IgD-negative memory B cell (primary cell): Measurements from ENCODE around the gene TAS2R16. TPM values are rescaled to one million over a fixed set of nuclear protein-coding genes. Genes with fewer than 3 reads are reported as not detected.

Experiments used
- H3K27ac Mint-ChIP-seq, 3 donors: one replicate each; pipeline ENCODE4 v1.8.0; 2020 to 2022; ENCODE audit warnings: mild to moderate bottlenecking in 3 of 3, mixed read lengths in 3 of 3, moderate library complexity in 1 of 3
- H3K27me3 Mint-ChIP-seq: one replicate; pipeline ENCODE4 v1.8.0; 2021; ENCODE audit warnings: mixed read lengths
- H3K36me3 Mint-ChIP-seq: one replicate; pipeline ENCODE4 v1.8.0; 2020; ENCODE audit warnings: mild to moderate bottlenecking, mixed read lengths
- H3K4me1 Mint-ChIP-seq, 3 donors: one replicate each; pipeline ENCODE4 v1.8.0; 2020 to 2022; ENCODE audit warnings: mixed read lengths in 3 of 3, mild to moderate bottlenecking in 1 of 3
- H3K4me3 Mint-ChIP-seq, 4 donors: one replicate each; pipeline ENCODE4 v1.8.0; 2020 to 2022; ENCODE audit warnings: mild to moderate bottlenecking in 4 of 4, mixed read lengths in 4 of 4, moderate library complexity in 3 of 4
- H3K9me3 Mint-ChIP-seq, 3 donors: one replicate each; pipeline ENCODE4 v1.8.0; 2020 to 2021; ENCODE audit warnings: mixed read lengths in 3 of 3, mild to moderate bottlenecking in 1 of 3
- polyA plus RNA-seq: library from polyadenylated mRNA; unstranded; fragments of 300-500 nt; fragmentation: Illumina TruSeq; gene quantifications from one replicate; pipeline ENCODE4 v1.2.3, GENCODE V29; 2021

The TAS2R16 gene, protein sequence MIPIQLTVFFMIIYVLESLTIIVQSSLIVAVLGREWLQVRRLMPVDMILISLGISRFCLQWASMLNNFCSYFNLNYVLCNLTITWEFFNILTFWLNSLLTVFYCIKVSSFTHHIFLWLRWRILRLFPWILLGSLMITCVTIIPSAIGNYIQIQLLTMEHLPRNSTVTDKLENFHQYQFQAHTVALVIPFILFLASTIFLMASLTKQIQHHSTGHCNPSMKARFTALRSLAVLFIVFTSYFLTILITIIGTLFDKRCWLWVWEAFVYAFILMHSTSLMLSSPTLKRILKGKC
- polyA plus RNA-seq = not detected

DNA sequence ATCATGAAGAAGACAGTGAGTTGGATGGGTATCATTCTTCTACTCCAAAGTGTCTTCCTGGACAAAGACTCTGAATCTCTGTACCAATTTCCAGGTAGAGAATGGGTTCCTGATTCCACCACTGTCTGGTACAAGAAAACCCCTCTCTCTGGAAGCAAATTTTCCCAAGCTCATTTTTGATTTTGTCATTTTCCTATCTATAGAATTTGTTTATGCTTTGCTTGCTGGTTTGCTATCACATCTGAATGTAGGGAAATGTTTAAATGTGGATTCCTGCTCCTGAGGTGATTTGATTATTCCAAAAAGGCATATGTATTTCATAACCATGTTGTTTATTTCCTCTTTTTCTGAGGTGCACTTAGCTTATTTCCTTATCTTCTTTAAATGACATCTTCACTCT, at the start of gene TAS2R16:
TSS of gene TAS2R16 (minus strand) at position 101 of the 400 bp plus-strand sequence. CDS start at position 35, 66 bp downstream.
- Mint-ChIP-seq H3K9me3 (peaks cover 0 to 5% (median 4%) of the 10 kb centered on the region in 3 donors), H3K27me3 (no peaks in the 10 kb centered on the region), H3K4me1 (no peaks in the 10 kb centered on the region), H3K27ac (no peak within 1 kb of the TSS), H3K4me3 (no peak within 1 kb of the TSS), H3K36me3 (no peaks in the 10 kb centered on the region)

GRCh38 chr7:123043642-123044041, 48.1 kb upstream of the TAS2R16 start:
- peaks cover 1% of the 10 kb centered on the region for H3K36me3 Mint-ChIP-seq
- H3K27me3 Mint-ChIP-seq = no peaks in the 10 kb centered on the region
- no peak overlapping the region for H3K27ac Mint-ChIP-seq
- peaks cover 2 to 14% (median 2%) of the 10 kb centered on the region in 3 donors for H3K9me3 Mint-ChIP-seq
- no peak overlapping the region for H3K4me3 Mint-ChIP-seq
- no peaks in the 10 kb centered on the region for H3K4me1 Mint-ChIP-seq

GRCh38 chr7:123041101-123041500, 45.6 kb upstream of the TAS2R16 start:
- Mint-ChIP-seq H3K27ac (no peak overlapping the region), H3K4me3 (no peak overlapping the region), H3K36me3 (peaks cover 1% of the 10 kb centered on the region), H3K27me3 (no peaks in the 10 kb centered on the region), H3K9me3 (peaks cover 2 to 5% (median 4%) of the 10 kb centered on the region in 3 donors), H3K4me1 (no peaks in the 10 kb centered on the region)

GRCh38 chr7:123039269-123039668, 43.8 kb upstream of the TAS2R16 start:
- H3K27ac Mint-ChIP-seq = no peak overlapping the region
- no peak overlapping the region for H3K4me3 Mint-ChIP-seq
- peaks cover 2 to 5% (median 4%) of the 10 kb centered on the region in 3 donors for H3K9me3 Mint-ChIP-seq
- H3K4me1 Mint-ChIP-seq = no peaks in the 10 kb centered on the region
- H3K36me3 Mint-ChIP-seq = peaks cover 1% of the 10 kb centered on the region
- no peaks in the 10 kb centered on the region for H3K27me3 Mint-ChIP-seq

DNA sequence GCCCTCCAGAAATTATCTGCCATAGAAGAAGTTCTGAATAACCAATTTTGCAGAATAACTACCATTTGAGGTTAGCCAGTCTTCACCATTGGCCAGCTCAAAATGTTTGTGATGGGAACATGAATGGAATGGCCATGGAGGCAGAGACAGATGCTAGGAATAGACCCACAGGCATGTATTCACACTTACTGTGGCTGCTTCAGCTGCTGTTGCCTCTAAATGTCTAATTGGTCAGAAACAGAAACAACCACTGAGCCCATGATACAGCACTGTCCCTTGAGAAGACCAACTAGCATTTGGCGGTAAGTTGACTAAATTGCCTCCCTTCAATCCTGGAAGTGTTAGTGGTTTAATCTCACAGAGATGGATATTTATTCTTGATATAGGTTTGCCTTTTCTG, 38.6 kb upstream of the TAS2R16 start:
- H3K9me3 Mint-ChIP-seq = peaks cover 0 to 23% (median 7%) of the 10 kb centered on the region in 3 donors
- H3K27me3 Mint-ChIP-seq = no peaks in the 10 kb centered on the region
- no peaks in the 10 kb centered on the region for H3K36me3 Mint-ChIP-seq

GRCh38 chr7:123030631-123031030, 35.1 kb upstream of the TAS2R16 start:
- H3K4me1 Mint-ChIP-seq = no peaks in the 10 kb centered on the region
- H3K4me3 Mint-ChIP-seq = no peak overlapping the region
- H3K9me3 Mint-ChIP-seq = peaks cover 0 to 25% (median 5%) of the 10 kb centered on the region in 3 donors
- H3K27me3 Mint-ChIP-seq = no peaks in the 10 kb centered on the region
- H3K36me3 Mint-ChIP-seq = no peaks in the 10 kb centered on the region
- no peak overlapping the region for H3K27ac Mint-ChIP-seq

More for the DNA sequence above, 38.6 kb upstream of the TAS2R16 start:
- Mint-ChIP-seq H3K4me3 (no peak overlapping the region), H3K4me1 (no peaks in the 10 kb centered on the region), H3K27ac (no peak overlapping the region)

- no peaks in the 10 kb centered on the region for H3K36me3 Mint-ChIP-seq
- peaks cover 0 to 19% (median 5%) of the 10 kb centered on the region in 3 donors for H3K9me3 Mint-ChIP-seq
- H3K27ac Mint-ChIP-seq = no peak overlapping the region
- no peaks in the 10 kb centered on the region for H3K27me3 Mint-ChIP-seq
- H3K4me3 Mint-ChIP-seq = no peak overlapping the region
- H3K4me1 Mint-ChIP-seq = no peaks in the 10 kb centered on the region
These were observed 32.8 kb upstream of the TAS2R16 start for GRCh38 chr7:123028339-123028738.

GRCh38 chr7:123026251-123026650, 30.8 kb upstream of the TAS2R16 start:
- peaks cover 0 to 11% (median 7%) of the 10 kb centered on the region in 3 donors for H3K9me3 Mint-ChIP-seq
- no peaks in the 10 kb centered on the region for H3K4me1 Mint-ChIP-seq
- no peaks in the 10 kb centered on the region for H3K36me3 Mint-ChIP-seq
- H3K27ac Mint-ChIP-seq = no peak overlapping the region
- no peaks in the 10 kb centered on the region for H3K27me3 Mint-ChIP-seq
- no peak overlapping the region for H3K4me3 Mint-ChIP-seq

GRCh38 chr7:123024989-123025758, 29.7 kb upstream of the TAS2R16 start:
- Mint-ChIP-seq H3K9me3 (peaks cover 0 to 11% (median 7%) of the 10 kb centered on the region in 3 donors), H3K27ac (no peak overlapping the region), H3K4me1 (no peaks in the 10 kb centered on the region), H3K4me3 (no peak overlapping the region), H3K36me3 (no peaks in the 10 kb centered on the region), H3K27me3 (no peaks in the 10 kb centered on the region)

- Mint-ChIP-seq H3K27ac (no peak overlapping the region), H3K27me3 (no peaks in the 10 kb centered on the region), H3K9me3 (peaks cover 0 to 9% (median 6%) of the 10 kb centered on the region in 3 donors), H3K4me1 (no peaks in the 10 kb centered on the region), H3K36me3 (no peaks in the 10 kb centered on the region), H3K4me3 (no peak overlapping the region)
These were observed 27.6 kb upstream of the TAS2R16 start for GRCh38 chr7:123023126-123023525.

GRCh38 chr7:123022576-123022975, 27.1 kb upstream of the TAS2R16 start:
- H3K9me3 Mint-ChIP-seq = peaks cover 0 to 9% (median 4%) of the 10 kb centered on the region in 3 donors
- no peak overlapping the region for H3K27ac Mint-ChIP-seq
- H3K4me1 Mint-ChIP-seq = no peaks in the 10 kb centered on the region
- no peak overlapping the region for H3K4me3 Mint-ChIP-seq
- H3K27me3 Mint-ChIP-seq = no peaks in the 10 kb centered on the region
- no peaks in the 10 kb centered on the region for H3K36me3 Mint-ChIP-seq

DNA sequence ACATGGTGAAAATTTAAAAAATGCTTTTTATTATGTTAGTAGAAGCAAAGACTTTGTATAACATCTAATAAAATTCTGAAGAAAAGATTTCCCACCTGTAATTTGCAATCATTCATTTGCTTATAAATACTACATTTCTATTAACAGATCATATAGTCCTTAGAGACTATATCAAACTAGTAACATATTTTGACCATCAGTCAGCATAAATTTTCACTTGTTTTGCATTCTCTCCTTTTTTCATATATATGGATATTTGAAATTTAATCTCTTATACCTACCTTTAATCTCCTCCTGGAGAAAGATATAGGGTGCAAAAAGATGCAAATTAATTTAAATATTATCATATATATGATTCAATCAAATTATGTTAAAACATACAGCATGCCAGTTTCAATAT, 16.9 kb upstream of the TAS2R16 start:
- Mint-ChIP-seq H3K4me1 (no peaks in the 10 kb centered on the region), H3K4me3 (no peak overlapping the region), H3K36me3 (no peaks in the 10 kb centered on the region), H3K27ac (no peak overlapping the region), H3K27me3 (no peaks in the 10 kb centered on the region), H3K9me3 (peaks cover 2 to 19% (median 5%) of the 10 kb centered on the region in 3 donors)

DNA sequence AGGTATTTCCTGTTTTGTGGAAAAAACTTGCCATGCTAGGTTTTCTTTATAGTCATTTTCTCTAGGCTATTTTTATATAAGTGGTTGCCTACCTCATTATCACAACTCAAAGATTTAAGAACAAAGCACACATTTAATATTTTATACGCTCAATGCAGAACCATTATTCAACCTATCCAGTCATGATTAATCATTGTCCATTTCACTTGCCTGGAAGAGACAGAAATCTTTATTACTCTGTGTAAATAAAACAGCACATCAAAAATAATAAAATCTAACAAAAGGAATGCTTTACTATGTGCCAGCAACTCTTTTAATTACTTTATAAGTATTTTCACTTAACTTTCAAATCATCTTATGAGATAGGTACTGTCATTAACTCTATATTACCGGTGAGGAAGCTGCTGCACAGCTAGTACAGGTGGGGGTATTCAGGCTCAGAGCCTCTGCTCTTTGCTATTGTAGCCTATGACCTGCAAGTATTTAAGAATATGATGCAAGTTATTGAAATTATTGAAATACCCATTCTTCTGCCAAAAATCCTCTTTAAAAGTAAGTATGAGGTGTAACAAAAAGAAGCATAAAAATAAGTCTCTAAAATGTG, 16.4 kb upstream of the TAS2R16 start:
- Mint-ChIP-seq H3K4me1 (no peaks in the 10 kb centered on the region), H3K9me3 (peaks cover 2 to 16% (median 5%) of the 10 kb centered on the region in 3 donors)

DNA sequence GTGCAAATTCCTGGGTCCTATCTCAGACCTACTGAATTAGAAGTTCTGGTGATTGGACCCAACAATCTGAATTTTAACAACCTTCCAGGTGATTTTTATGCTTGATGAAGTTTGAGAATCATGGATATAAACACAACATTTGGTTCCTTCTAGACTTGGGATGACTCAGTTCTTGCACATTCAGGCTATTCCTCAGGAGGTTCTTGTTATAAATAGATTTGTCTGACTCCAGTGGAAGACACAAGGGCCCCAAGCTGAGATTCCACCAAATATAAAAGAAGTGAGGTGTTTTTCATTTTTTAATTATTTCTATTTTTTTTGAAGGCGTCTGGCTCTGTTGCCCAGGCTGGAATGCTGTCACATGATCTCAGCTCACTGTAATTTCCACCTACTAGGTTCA, 9.4 kb upstream of the TAS2R16 start:
- Mint-ChIP-seq H3K36me3 (no peaks in the 10 kb centered on the region), H3K27ac (no peak overlapping the region), H3K4me1 (no peaks in the 10 kb centered on the region), H3K27me3 (no peaks in the 10 kb centered on the region), H3K4me3 (no peak overlapping the region), H3K9me3 (peaks cover 5 to 18% (median 5%) of the 10 kb centered on the region in 3 donors)

More for the DNA sequence above, 16.4 kb upstream of the TAS2R16 start:
- Mint-ChIP-seq H3K36me3 (no peaks in the 10 kb centered on the region), H3K4me3 (no peak overlapping the region), H3K27me3 (no peaks in the 10 kb centered on the region), H3K27ac (no peak overlapping the region)

DNA sequence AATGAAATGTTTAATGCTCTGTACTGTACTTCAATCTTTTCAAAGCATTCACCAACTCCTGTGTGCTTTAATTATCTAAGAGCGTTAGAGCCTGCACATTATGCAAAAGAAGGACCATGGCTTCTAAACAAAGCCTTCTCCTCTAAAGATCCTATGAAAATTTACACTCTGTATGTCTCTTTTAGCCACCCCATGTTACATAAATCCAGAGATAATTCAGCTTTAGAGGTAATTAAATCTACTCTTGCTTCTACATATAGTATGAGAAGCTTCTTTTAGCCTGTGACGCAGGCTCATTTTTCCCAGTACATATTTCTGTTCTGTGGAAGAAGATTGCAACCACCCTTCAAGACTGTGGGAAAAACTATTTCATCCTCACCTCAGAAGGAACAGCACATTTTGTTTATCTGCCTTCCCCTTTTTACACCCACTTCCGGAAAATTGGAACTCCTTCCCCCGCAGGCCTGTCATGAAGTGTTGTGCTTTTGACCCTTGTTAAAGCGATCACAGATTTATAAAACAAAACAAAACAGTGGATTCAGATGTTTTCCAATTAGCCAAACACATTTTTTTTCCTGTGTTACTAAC, 8.1 kb upstream of the TAS2R16 start:
- H3K36me3 Mint-ChIP-seq = no peaks in the 10 kb centered on the region
- H3K27ac Mint-ChIP-seq = no peak overlapping the region
- H3K4me3 Mint-ChIP-seq = no peak overlapping the region
- H3K9me3 Mint-ChIP-seq = peaks cover 5 to 12% (median 7%) of the 10 kb centered on the region in 3 donors
- H3K27me3 Mint-ChIP-seq = no peaks in the 10 kb centered on the region
- H3K4me1 Mint-ChIP-seq = no peaks in the 10 kb centered on the region
